PC-3 (cell line): ENCODE data around the gene ADAM11. TPM values are rescaled to one million over a fixed set of nuclear protein-coding genes. Genes with fewer than 3 reads are reported as not detected.
"Not testable (repeated sequence)": the region's sequence is repeated elsewhere in the genome, so short reads cannot be mapped to it uniquely, and the experiment has no call there.

Experiments used
- ATAC-seq: fragments of 200-7000 bp; cut with Tn5 transposase; 2 replicates; pipeline ENCODE4 v1.9.1; 2020; ENCODE audit warnings: mild to moderate bottlenecking, moderate library complexity
- BruUV-seq: library from RNA; stranded (reverse); fragments of 400-500 nt; replicated peaks from 2 replicates; lab custom pipeline; 2021; lab: Mats Ljungman, UMichigan
- CTCF ChIA-PET: fragments of 300-600 bp; sonication (Branson Sonifier 250); formaldehyde crosslinking; loops from one replicate; lab custom pipeline; 2022; ENCODE audit warnings: antibody characterized with exemption; lab: Charles Lee
- POLR2A ChIA-PET: fragments of 300-600 bp; sonication (Branson Sonifier 250); formaldehyde crosslinking; loops from one replicate; lab custom pipeline; 2022; ENCODE audit warnings: antibody characterized with exemption; ENCODE audit not compliant: unreplicated experiment; lab: Charles Lee
- DNase-seq: peaks from one replicate; pipeline ENCODE4 v3.0.0-alpha.2; 2015
- H2AFZ ChIP-seq: fragments of 300-600 bp; sonication (generic); 2 replicates; pipeline ENCODE4 v1.6.0; 2016; ENCODE audit warnings: antibody characterized with exemption, low read length
- H3F3A ChIP-seq: fragments of 300-600 bp; sonication (generic); one replicate; pipeline ENCODE4 v1.6.0; 2017; ENCODE audit warnings: antibody characterized with exemption, low read length, control low read depth, mild to moderate bottlenecking; ENCODE audit not compliant: unreplicated experiment
- H3K27ac ChIP-seq: fragments of 300-600 bp; sonication (generic); 2 replicates; pipeline ENCODE4 v1.5.1; 2016; ENCODE audit warnings: mild to moderate bottlenecking, low read length
- H3K27me3 ChIP-seq: fragments of 300-600 bp; sonication (generic); 2 replicates; pipeline ENCODE4 v1.6.1; 2016; ENCODE audit warnings: low read length, mixed read lengths
- H3K36me3 ChIP-seq: fragments of 300-600 bp; sonication (generic); 2 replicates; pipeline ENCODE4 v1.6.1; 2016; ENCODE audit warnings: low read depth, mixed run types, low read length, mixed read lengths
- H3K4me1 ChIP-seq: fragments of 300-600 bp; sonication (generic); 2 replicates; pipeline ENCODE4 v1.5.1; 2016; ENCODE audit warnings: low read length; ENCODE audit not compliant: insufficient read depth
- H3K4me2 ChIP-seq: fragments of 300-600 bp; sonication (generic); 2 replicates; pipeline ENCODE4 v1.6.0; 2016; ENCODE audit warnings: low read length
- H3K4me3 ChIP-seq: fragments of 300-600 bp; sonication (generic); 2 replicates; pipeline ENCODE4 v1.5.1; 2016; ENCODE audit warnings: mild to moderate bottlenecking, low read length, mixed read lengths
- H3K79me2 ChIP-seq: fragments of 300-600 bp; sonication (generic); 2 replicates; pipeline ENCODE4 v1.6.1; 2017; ENCODE audit warnings: low read length, mixed read lengths
- H3K9ac ChIP-seq: fragments of 300-600 bp; sonication (generic); 2 replicates; pipeline ENCODE4 v1.6.0; 2016; ENCODE audit warnings: mild to moderate bottlenecking, low read length
- H3K9me2 ChIP-seq: fragments of 300-600 bp; sonication (generic); replicated peaks from 2 replicates; pipeline ENCODE4 v1.6.1; 2016; ENCODE audit warnings: mixed run types, low read length, mixed read lengths
- H3K9me3 ChIP-seq: fragments of 300-600 bp; sonication (generic); 2 replicates; pipeline ENCODE4 v1.6.1; 2016; ENCODE audit warnings: low read length, mixed read lengths
- H4K20me1 ChIP-seq: fragments of 300-600 bp; sonication (generic); 2 replicates; pipeline ENCODE4 v1.6.1; 2016; ENCODE audit warnings: low read length, mixed read lengths
- EZH2 ChIP-seq: fragments of 300-600 bp; sonication (generic); IDR thresholded peaks from one replicate; pipeline ENCODE4 v1.6.1; 2017; ENCODE audit warnings: antibody characterized with exemption, mild to moderate bottlenecking, low read length; ENCODE audit not compliant: unreplicated experiment
- EZH2phosphoT487 ChIP-seq: fragments of 300-600 bp; sonication (generic); IDR thresholded peaks from 2 replicates; pipeline ENCODE4 v1.6.1; 2018; ENCODE audit warnings: mild to moderate bottlenecking, antibody characterized with exemption, low read length, borderline replicate concordance
- intact Hi-C: fragments of 100-400 bp; cut with micrococcal nuclease; formaldehyde crosslinking; loops from 2 replicates; pipeline ENCODE4 v1.9.0; 2023
- total RNA-seq: library from RNA; depleted of rRNA; stranded (reverse); fragments of >200 nt; gene quantifications from 2 replicates; pipeline ENCODE4 v1.2.3, GENCODE V29; 2014
- TF ChIP-seq, protein P1 (sequence below): fragments of 300-600 bp; sonication (generic); conservative IDR thresholded peaks from 2 replicates; pipeline ENCODE4 v1.5.1; 2017; ENCODE audit warnings: antibody characterized with exemption, low read depth, mild to moderate bottlenecking, low read length

The ADAM11 gene
- total RNA-seq, 1 experiment from 2014 or later: 2.9 TPM

DNA sequence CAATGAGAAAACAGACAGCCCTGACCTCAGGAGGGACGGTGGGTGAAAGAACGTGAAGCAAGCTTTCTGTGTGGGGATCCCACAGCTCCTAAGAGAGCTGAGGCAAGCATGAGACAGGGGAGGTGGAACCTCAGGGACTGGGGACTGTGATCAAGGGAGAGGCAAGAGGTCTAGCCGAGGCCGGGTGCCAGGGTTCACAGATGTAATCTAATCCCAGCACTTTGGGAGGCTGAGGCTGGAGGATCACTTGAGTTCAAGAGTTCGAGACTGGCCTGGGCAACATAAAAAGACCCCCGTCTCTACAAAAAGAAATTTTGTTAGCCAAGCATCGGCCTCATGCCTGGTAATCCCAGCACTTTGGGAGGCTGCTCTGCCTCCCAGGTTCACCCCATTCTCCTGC is 4.5 kb upstream of the ADAM11 start:
- H3K27me3 ChIP-seq: 0 out of 2 replicates have a peak, but pooled peaks cover 2% of the 10 kb centered on the region
- no peaks in the 10 kb centered on the region for H3K79me2 ChIP-seq
- no peak overlapping the region for H3K4me3 ChIP-seq
- no peak overlapping the region for H3K9ac ChIP-seq
- no peaks in the 10 kb centered on the region for H3K9me2 ChIP-seq
- no peak overlapping the region for H3K4me2 ChIP-seq
- BruUV-seq: no TSS peak
- ChIA-PET CTCF (no interaction called here), POLR2A (no interaction called here)
- H3K27ac ChIP-seq: no peak overlapping the region
- DNase-seq (no peak), ATAC-seq (no peak)
- no peaks in the 10 kb centered on the region for H3K9me3 ChIP-seq
- H3F3A ChIP-seq: no peaks in the 10 kb centered on the region
- H3K36me3 ChIP-seq: peaks cover 6% of the 10 kb centered on the region; the same call in 1 of the 2 replicates
- no peaks in the 10 kb centered on the region for H4K20me1 ChIP-seq
- peaks cover under 1% of the 10 kb centered on the region; the same call in 1 of the 2 replicates for H3K4me1 ChIP-seq
- TF ChIP-seq EZH2phosphoT487 (no peak), EZH2 (no peak)
- TF ChIP-seq, protein P1, sequence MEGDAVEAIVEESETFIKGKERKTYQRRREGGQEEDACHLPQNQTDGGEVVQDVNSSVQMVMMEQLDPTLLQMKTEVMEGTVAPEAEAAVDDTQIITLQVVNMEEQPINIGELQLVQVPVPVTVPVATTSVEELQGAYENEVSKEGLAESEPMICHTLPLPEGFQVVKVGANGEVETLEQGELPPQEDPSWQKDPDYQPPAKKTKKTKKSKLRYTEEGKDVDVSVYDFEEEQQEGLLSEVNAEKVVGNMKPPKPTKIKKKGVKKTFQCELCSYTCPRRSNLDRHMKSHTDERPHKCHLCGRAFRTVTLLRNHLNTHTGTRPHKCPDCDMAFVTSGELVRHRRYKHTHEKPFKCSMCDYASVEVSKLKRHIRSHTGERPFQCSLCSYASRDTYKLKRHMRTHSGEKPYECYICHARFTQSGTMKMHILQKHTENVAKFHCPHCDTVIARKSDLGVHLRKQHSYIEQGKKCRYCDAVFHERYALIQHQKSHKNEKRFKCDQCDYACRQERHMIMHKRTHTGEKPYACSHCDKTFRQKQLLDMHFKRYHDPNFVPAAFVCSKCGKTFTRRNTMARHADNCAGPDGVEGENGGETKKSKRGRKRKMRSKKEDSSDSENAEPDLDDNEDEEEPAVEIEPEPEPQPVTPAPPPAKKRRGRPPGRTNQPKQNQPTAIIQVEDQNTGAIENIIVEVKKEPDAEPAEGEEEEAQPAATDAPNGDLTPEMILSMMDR: no peak
- intact Hi-C loops: no loop called here
- H2AFZ ChIP-seq: no peak overlapping the region

DNA sequence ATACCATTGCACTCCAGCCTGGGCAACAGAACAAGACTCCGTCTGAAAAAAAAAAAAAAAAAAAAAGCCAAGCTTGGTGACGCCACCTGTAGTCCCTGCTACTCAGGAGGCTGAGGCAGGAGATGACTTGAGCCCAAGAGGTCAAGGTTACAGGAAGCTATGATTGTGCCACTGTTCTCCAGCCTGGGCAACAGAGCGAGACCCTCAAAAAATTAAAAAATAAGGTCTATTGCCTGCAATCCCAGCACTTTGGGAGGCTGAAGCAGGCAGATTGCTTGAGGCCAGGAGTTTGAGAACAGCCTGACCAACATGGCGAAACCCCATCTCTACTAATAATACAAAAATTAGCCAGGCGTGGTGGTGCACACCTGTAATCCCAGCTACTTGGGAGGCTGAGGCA is 3.6 kb upstream of the ADAM11 start:
- POLR2A ChIA-PET, H3F3A ChIP-seq, H3K36me3 ChIP-seq, BruUV-seq, ATAC-seq, CTCF ChIA-PET, H3K9me2 ChIP-seq, H4K20me1 ChIP-seq, H3K27me3 ChIP-seq, H3K4me2 ChIP-seq, H3K9me3 ChIP-seq, intact Hi-C loops, H3K79me2 ChIP-seq, H3K27ac ChIP-seq, H2AFZ ChIP-seq, H3K4me3 ChIP-seq, DNase-seq, H3K4me1 ChIP-seq, H3K9ac ChIP-seq: not testable (repeated sequence)

DNA sequence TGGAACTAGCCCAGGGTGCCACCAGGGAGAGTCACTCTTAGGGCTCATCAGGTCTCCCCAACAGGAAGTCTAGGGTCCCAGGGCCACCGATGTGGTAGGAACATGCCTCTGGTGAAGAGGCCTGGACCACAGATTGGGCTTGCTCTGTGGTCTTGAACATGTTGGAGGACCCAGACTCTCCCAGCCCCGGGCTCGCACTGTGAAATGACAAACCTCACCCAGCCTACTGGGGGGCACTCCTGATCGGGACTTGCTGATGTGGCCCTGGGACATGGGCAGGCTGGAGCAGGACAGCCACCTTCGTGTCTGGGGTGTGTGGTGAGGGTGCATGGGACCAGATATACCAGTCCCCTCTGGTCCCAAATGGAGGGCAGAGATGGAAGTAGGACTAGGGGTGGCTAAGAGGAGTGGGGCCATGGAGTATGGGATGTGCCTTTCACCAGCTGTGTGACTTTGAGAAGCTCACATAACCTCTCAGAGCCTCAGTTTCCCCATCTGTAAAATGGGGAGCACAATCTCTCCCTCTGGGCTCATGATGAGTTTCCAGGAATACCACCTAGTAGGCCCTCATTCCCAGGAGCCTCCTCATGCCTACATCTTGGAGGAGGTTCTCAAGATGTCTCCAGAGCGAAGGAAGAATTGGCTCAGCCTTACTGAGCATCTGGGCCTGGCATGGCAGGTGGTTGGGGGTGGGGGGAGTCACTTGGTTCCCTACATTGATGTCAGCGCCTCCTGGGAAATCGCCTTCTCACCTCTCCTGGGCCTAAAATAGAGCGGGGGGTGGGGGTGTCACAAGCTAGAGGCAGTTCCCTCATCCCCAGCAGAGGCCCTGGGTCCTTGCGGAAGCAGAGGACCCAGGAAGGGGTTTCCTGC is 1.5 kb upstream of the ADAM11 start:
- Histone ChIP-seq H3K9ac (no peak overlapping the region), H3K4me2 (no peak overlapping the region), H3K9me2 (no peaks in the 10 kb centered on the region), H3K27me3 (0 out of 2 replicates have a peak, but pooled peaks cover 5% of the 10 kb centered on the region), H3K79me2 (no peaks in the 10 kb centered on the region), H3K27ac (no peak overlapping the region), H3K4me1 (peaks cover 4% of the 10 kb centered on the region; the same call in 1 of the 2 replicates), H3K9me3 (no peaks in the 10 kb centered on the region), H3K36me3 (no peaks in the 10 kb centered on the region), H2AFZ (no peak overlapping the region), H3F3A (no peaks in the 10 kb centered on the region), H4K20me1 (no peaks in the 10 kb centered on the region), H3K4me3 (no peak overlapping the region)
- intact Hi-C loops: no loop called here
- TF ChIP-seq EZH2: no peak
- TF ChIP-seq, protein P1: no peak
- TF ChIP-seq EZH2phosphoT487: no peak
- CTCF ChIA-PET: interaction anchor here (0.7 kb wide), 1 partner anchor 21 kb away, joined by 3 read pairs; no protein-coding TSS in a partner anchor
- ATAC-seq: no peak
- no peak for DNase-seq
- POLR2A ChIA-PET: interaction anchor here (0.6 kb wide), 1 partner anchor 571 kb away, joined by 13 read pairs; the partner anchor contains the start of gene TMUB2
- no TSS peak for BruUV-seq
